GM12892 (cell line): Measurements from ENCODE around the gene ASS1.

Source experiments
- POLR2A ChIP-seq: IDR thresholded peaks from 2 replicates; pipeline ENCODE4 v1.6.1; 2011; ENCODE audit warnings: low read depth, low read length, control low read depth
- POLR2AphosphoS5 ChIP-seq: IDR thresholded peaks from 2 replicates; pipeline ENCODE4 v1.6.1; 2011; ENCODE audit warnings: low read depth, low read length, control low read depth

DNA sequence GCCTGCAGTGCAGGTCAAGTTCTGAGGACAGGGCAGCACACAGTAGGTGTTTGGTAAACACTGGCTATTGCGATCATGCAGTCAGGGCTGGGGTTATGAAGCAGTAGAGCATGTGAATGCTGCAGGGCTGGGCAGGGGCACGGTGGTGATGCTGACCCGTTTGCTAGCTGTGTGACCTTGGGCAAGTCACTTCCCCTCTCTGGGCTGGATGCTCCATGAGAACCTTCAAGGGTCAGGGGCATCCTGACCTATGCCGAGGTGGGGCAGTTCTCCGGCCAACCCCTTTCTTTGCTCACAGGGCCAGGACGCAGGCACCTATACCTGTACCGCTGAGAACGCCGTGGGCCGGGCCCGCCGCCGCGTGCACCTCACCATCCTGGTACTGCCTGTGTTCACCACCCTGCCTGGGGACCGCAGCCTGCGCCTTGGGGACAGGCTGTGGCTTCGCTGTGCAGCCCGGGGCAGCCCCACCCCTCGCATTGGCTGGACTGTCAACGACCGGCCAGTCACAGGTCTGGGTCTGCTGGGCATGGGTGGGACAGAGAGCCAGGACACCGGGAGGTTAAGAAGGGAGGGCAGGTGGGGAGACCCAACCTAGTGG lies 39.0 kb upstream of the ASS1 start:
- TF ChIP-seq POLR2AphosphoS5 (no peak), POLR2A (no peak)
